SK-N-SH treated with all-trans-retinoic acid at 6 μM for 48 hours (cell line): Measurements from ENCODE around the gene PAX5.

Experiments used
- ATAC-seq: fragments of 200-7000 bp; cut with Tn5 transposase; 3 replicates; pipeline ENCODE4 v1.9.1; 2020; ENCODE audit warnings: mild to moderate bottlenecking, moderate library complexity
- ARNTL ChIP-seq: fragments of 450-650 bp; formaldehyde crosslinking; IDR thresholded peaks from 2 replicates; pipeline ENCODE4 v1.5.0; 2020; ENCODE audit warnings: low read depth, mild to moderate bottlenecking, moderate library complexity, borderline replicate concordance
- BACH2 ChIP-seq: fragments of 250-450 bp; sonication (Bioruptor Pico); IDR thresholded peaks from 2 replicates; pipeline ENCODE4 v1.9.0; 2021; ENCODE audit warnings: mild to moderate bottlenecking, borderline replicate concordance
- CSDC2 ChIP-seq: fragments of 250-450 bp; sonication (Bioruptor Pico); IDR thresholded peaks from 2 replicates; pipeline ENCODE4 v1.5.0; 2020; ENCODE audit warnings: mild to moderate bottlenecking, moderate library complexity
- ESRRG ChIP-seq: fragments of 250-450 bp; sonication (Bioruptor Pico); IDR thresholded peaks from 2 replicates; pipeline ENCODE4 v1.6.1; 2021; ENCODE audit warnings: mild to moderate bottlenecking
- GLIS3 ChIP-seq: fragments of 250-450 bp; sonication (Bioruptor Pico); IDR thresholded peaks from 2 replicates; pipeline ENCODE4 v1.5.0; 2020; ENCODE audit warnings: mild to moderate bottlenecking, moderate library complexity
- ISL1 ChIP-seq: fragments of 250-450 bp; sonication (Bioruptor Pico); IDR thresholded peaks from 2 replicates; pipeline ENCODE4 v2.1.2; 2022; ENCODE audit warnings: mild to moderate bottlenecking, moderate library complexity
- OSR1 ChIP-seq: fragments of 250-450 bp; sonication (Bioruptor Pico); IDR thresholded peaks from 2 replicates; pipeline ENCODE4 v1.8.0; 2022; ENCODE audit warnings: moderate library complexity, mild to moderate bottlenecking, inconsistent platforms
- PPARA ChIP-seq: fragments of 250-450 bp; sonication (Bioruptor Pico); IDR thresholded peaks from 2 replicates; pipeline ENCODE4 v1.5.0; 2020; ENCODE audit warnings: mild to moderate bottlenecking, borderline replicate concordance
- RARB ChIP-seq: fragments of 250-450 bp; sonication (Bioruptor Pico); IDR thresholded peaks from 2 replicates; pipeline ENCODE4 v1.8.0; 2021; ENCODE audit warnings: mild to moderate bottlenecking, moderate library complexity
- SNAI2 ChIP-seq: fragments of 250-450 bp; sonication (Bioruptor Pico); IDR thresholded peaks from 2 replicates; pipeline ENCODE4 v1.5.0; 2020; ENCODE audit warnings: mild to moderate bottlenecking, moderate library complexity
- TCF4 ChIP-seq: fragments of 250-450 bp; sonication (Bioruptor Pico); IDR thresholded peaks from 2 replicates; pipeline ENCODE4 v1.8.0; 2021; ENCODE audit warnings: mild to moderate bottlenecking, moderate library complexity, borderline replicate concordance
- TOX ChIP-seq: fragments of 250-450 bp; sonication (Bioruptor Pico); IDR thresholded peaks from 2 replicates; pipeline ENCODE4 v1.8.0; 2021; ENCODE audit warnings: mild to moderate bottlenecking, moderate library complexity, borderline replicate concordance
- ZC3H10 ChIP-seq: fragments of 250-450 bp; sonication (Bioruptor Pico); IDR thresholded peaks from 2 replicates; pipeline ENCODE4 v1.5.1; 2021; ENCODE audit warnings: mild to moderate bottlenecking, moderate library complexity
- ZFP3 ChIP-seq: fragments of 250-450 bp; sonication (Bioruptor Pico); IDR thresholded peaks from 2 replicates; pipeline ENCODE4 v1.5.0; 2020; ENCODE audit warnings: mild to moderate bottlenecking, moderate library complexity
- ZFP30 ChIP-seq: fragments of 450-650 bp; formaldehyde crosslinking; IDR thresholded peaks from 2 replicates; pipeline ENCODE4 v1.5.0; 2022; ENCODE audit warnings: mild to moderate bottlenecking, moderate library complexity
- ZNF565 ChIP-seq: fragments of 450-650 bp; formaldehyde crosslinking; conservative IDR thresholded peaks from 2 replicates; pipeline ENCODE4 v1.5.0; 2020; ENCODE audit warnings: low read depth, mild to moderate bottlenecking, moderate library complexity
- ZNF8 ChIP-seq: fragments of 450-650 bp; formaldehyde crosslinking; IDR thresholded peaks from 2 replicates; pipeline ENCODE4 v1.5.0; 2020; ENCODE audit warnings: mild to moderate bottlenecking, moderate library complexity
- TF ChIP-seq, protein P1 (sequence below): fragments of 250-450 bp; sonication (Bioruptor Pico); IDR thresholded peaks from 2 replicates; pipeline ENCODE4 v1.8.0; 2020; ENCODE audit warnings: mild to moderate bottlenecking, moderate library complexity, borderline replicate concordance
- TF ChIP-seq, protein P2 (sequence below): fragments of 250-450 bp; sonication (Bioruptor Pico); IDR thresholded peaks from 2 replicates; pipeline ENCODE4 v1.5.1; 2021; ENCODE audit warnings: mild to moderate bottlenecking, moderate library complexity
- TF ChIP-seq, protein P3 (sequence below): fragments of 250-450 bp; sonication (Bioruptor Pico); IDR thresholded peaks from 2 replicates; pipeline ENCODE4 v1.8.0; 2021; ENCODE audit warnings: low read depth, mild to moderate bottlenecking, moderate library complexity, borderline replicate concordance

The PAX5 gene

DNA sequence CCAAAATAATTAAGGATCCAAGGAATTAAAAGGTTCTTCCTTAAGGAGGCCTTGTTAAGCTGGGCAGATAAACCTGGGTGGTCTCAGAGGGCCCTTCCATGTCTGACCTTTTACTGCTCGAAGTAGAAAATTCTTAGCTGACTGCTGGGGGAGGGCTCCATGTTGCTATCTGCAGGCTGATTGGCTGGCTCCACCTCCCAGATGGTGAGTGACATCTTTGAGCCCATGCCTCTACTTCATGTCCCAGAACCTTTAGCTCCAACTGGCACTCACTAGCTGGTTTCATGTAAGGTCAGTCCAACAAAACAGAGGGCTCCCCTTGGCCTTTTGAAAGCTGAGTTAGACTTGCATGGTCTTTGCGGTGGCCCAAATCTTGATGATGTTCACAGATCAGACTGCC, 188.2 kb downstream of the PAX5 start (continued):
- TF ChIP-seq ZFP30 (CRISPR knock-in tag) (no peak), TCF4 (no peak), PPARA (no peak)
- TF ChIP-seq, all 23 proteins: peak for 0

DNA sequence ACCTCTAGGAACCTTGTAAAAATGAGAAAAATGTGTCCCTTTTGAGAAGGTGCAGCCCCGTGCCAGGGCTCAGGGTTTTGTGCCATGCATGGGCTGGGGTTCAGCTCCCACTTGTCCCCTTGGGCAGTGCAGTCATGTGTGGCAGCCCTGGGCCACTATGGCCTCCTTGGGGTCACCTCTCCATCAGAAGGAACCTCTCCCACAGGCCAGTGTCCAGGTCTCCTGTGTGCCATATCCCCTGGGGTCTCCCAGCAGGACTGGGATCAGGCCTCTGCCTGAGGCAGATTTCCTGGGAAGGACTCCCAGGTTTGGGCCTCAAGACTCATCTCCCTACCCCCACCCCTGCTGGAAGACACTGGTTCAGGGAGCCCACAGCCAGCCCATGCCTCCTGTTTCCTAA, 189.1 kb downstream of the PAX5 start:
- TF ChIP-seq, protein P1, sequence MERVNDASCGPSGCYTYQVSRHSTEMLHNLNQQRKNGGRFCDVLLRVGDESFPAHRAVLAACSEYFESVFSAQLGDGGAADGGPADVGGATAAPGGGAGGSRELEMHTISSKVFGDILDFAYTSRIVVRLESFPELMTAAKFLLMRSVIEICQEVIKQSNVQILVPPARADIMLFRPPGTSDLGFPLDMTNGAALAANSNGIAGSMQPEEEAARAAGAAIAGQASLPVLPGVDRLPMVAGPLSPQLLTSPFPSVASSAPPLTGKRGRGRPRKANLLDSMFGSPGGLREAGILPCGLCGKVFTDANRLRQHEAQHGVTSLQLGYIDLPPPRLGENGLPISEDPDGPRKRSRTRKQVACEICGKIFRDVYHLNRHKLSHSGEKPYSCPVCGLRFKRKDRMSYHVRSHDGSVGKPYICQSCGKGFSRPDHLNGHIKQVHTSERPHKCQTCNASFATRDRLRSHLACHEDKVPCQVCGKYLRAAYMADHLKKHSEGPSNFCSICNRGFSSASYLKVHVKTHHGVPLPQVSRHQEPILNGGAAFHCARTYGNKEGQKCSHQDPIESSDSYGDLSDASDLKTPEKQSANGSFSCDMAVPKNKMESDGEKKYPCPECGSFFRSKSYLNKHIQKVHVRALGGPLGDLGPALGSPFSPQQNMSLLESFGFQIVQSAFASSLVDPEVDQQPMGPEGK (CRISPR knock-in tag): no peak
- TF ChIP-seq, all 23 proteins: peak for 0
- ATAC-seq: no peak

DNA sequence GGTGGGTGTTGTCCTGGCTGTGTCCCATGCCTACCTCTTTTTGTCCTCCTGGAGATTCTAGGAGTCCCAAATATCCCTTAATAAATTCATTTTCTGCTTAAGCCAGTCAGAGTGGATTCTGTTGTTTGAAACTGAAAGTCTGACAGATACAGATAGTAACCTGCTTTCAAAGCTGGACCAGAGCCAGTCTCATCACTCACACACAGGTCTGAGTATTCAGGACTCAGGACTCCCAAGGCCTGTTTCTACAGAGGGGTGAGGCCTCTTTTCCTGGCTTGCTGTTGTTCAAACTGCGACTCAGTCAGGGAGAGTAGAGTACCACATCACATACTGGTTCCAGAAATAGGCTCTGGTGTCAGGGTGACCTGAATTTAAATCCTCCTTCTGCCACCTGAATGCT, 190.1 kb downstream of the PAX5 start:
- ATAC-seq: no peak
- TF ChIP-seq, protein P2, sequence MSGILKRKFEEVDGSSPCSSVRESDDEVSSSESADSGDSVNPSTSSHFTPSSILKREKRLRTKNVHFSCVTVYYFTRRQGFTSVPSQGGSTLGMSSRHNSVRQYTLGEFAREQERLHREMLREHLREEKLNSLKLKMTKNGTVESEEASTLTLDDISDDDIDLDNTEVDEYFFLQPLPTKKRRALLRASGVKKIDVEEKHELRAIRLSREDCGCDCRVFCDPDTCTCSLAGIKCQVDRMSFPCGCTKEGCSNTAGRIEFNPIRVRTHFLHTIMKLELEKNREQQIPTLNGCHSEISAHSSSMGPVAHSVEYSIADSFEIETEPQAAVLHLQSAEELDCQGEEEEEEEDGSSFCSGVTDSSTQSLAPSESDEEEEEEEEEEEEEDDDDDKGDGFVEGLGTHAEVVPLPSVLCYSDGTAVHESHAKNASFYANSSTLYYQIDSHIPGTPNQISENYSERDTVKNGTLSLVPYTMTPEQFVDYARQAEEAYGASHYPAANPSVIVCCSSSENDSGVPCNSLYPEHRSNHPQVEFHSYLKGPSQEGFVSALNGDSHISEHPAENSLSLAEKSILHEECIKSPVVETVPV (CRISPR knock-in tag): no peak
- TF ChIP-seq ARNTL (CRISPR knock-in tag): no peak
- TF ChIP-seq ESRRG: no peak
- no peak for TF ChIP-seq ZNF565
- TF ChIP-seq SNAI2 (CRISPR knock-in tag): no peak
- TF ChIP-seq, protein P1 (CRISPR knock-in tag): no peak
- TF ChIP-seq, all 23 proteins: peak for 0

DNA sequence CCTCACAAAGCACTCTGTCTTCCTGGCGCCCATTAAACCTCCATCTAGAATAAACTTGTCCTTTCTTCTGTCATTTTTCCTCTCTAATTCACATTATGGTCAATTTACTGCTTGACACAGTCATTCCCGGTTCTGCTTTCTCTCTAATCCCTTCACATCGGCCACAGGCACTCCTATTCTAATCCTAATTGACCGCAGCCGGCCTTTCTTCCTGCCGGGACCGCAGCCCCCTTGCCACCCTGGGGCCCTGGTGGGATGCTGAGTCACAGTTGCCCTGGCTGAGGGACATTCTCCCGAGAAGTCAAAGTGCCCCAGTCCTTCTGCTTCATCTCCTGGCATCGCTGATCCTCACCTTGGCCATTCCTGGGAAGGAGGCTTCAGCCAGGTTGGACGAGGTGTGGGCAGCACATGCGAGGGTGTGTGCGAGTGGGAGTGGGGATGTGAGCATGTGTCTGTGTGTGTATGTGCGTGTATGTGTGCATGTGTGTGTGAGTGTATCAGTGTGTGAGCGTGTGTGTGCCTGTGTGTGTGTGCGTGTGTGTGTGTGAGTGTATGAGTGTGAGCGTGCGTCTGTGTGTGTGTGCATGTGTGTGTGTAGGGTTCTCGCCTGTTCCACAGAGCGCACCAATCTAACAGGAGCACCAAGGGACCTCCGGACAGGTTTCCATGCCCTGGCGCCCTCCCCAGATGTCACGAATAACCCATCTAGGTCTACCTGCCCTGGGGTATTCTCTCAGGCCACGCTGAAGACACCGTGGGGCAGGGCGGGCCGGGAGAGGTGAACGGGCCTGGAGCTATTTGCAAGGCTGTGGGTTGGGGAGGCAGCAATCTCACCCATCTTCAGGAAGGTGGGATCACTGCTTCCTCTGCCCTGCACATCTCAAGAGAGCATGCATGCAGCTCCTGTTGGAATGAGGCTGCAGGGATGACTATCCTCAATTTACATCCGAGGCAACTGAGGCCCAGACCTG, 191.2 kb downstream of the PAX5 start:
- no peak for ATAC-seq
- TF ChIP-seq SNAI2 (CRISPR knock-in tag) (no peak), ESRRG (no peak), RARB (CRISPR knock-in tag) (no peak)

DNA sequence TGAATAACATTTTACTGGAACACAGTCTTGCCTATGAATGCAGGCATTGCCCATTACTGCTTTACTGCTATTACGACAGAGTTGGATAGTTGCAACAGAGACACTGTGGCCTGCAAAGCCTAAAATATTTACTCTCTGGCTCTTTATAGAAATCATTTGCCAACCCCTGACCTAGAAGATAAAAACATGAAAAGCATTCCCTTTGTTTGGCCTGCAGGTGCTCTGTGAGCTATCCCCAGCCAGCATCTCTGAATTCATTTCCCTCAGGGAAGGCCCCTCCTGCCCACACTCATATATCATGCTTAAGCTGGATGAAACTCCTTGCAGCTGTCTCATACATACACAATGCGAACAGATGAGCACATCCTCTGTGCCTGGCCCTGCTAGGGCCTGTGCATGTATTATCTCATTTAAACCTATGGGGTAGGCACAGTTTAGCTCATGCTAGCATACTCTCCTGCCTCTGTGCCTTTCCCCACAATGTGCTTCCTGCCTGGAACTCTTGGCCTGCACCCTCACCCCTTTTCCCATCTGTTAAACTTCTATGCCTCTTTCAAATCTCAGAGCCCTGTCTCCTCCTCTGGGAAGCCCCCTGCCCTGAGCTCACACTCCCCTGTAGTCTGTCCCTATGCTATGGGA, 193.1 kb downstream of the PAX5 start:
- TF ChIP-seq ZNF565: no peak
- TF ChIP-seq ESRRG: no peak
- TF ChIP-seq ZC3H10 (CRISPR knock-in tag): no peak
- TF ChIP-seq ZFP30 (CRISPR knock-in tag): no peak
- no peak for TF ChIP-seq TOX (CRISPR knock-in tag)
- no peak for TF ChIP-seq ISL1 (CRISPR knock-in tag)
- TF ChIP-seq BACH2 (CRISPR knock-in tag): no peak
- no peak for TF ChIP-seq OSR1
- TF ChIP-seq ZFP3 (CRISPR knock-in tag): no peak
- TF ChIP-seq SNAI2 (CRISPR knock-in tag): no peak
- TF ChIP-seq GLIS3 (CRISPR knock-in tag): no peak
- no peak for TF ChIP-seq ARNTL (CRISPR knock-in tag)
- TF ChIP-seq, protein P1 (CRISPR knock-in tag): no peak
- TF ChIP-seq, protein P3, sequence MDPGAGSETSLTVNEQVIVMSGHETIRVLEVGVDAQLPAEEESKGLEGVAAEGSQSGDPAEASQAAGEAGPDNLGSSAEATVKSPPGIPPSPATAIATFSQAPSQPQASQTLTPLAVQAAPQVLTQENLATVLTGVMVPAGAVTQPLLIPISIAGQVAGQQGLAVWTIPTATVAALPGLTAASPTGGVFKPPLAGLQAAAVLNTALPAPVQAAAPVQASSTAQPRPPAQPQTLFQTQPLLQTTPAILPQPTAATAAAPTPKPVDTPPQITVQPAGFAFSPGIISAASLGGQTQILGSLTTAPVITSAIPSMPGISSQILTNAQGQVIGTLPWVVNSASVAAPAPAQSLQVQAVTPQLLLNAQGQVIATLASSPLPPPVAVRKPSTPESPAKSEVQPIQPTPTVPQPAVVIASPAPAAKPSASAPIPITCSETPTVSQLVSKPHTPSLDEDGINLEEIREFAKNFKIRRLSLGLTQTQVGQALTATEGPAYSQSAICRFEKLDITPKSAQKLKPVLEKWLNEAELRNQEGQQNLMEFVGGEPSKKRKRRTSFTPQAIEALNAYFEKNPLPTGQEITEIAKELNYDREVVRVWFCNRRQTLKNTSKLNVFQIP (CRISPR knock-in tag): no peak
- no peak for TF ChIP-seq CSDC2
- no peak for TF ChIP-seq RARB (CRISPR knock-in tag)
- TF ChIP-seq, protein P2 (CRISPR knock-in tag): no peak
- TF ChIP-seq ZNF8: no peak
- no peak for ATAC-seq
